Measurements from ENCODE around the gene C1orf159. TPM values are rescaled to one million over a fixed set of nuclear protein-coding genes. Genes with fewer than 3 reads are reported as not detected.

Gene C1orf159
- polyA plus RNA-seq, 2 of the 4 experiments (the other 2 are of a cell fraction) = 4.0 to 10.2 TPM

GRCh38 chr1:1072849-1073742 lies 42.8 kb downstream of the C1orf159 start:
- no peak for FAIRE-seq
- Histone ChIP-seq H3K4me3 (no peak overlapping the region), H3K4me2 (no peak overlapping the region), H3K9me3 (no peaks in the 10 kb centered on the region), H3K4me1 (peaks cover 28% of the 10 kb centered on the region), H3K27ac (peak overlapping the region in 1 of 2 experiments; percentile 63; a peak in 2 of 6 replicates)
- ATAC-seq = no peak
- TF ChIP-seq RCOR1 (IDR thresholded peaks at IDR 0.05; ENCODE audit: low read depth, low read length) (no peak), PBX3 (IDR thresholded peaks at IDR 0.05) (no peak), CHD4 (IDR thresholded peaks at IDR 0.05; ENCODE audit: borderline replicate concordance) (no peak), CTCF (IDR thresholded peaks at IDR 0.05) (no peak), FOXS1 (CRISPR knock-in tag; IDR thresholded peaks at IDR 0.05) (no peak), HEYL (CRISPR knock-in tag; IDR thresholded peaks at IDR 0.05) (no peak), HMGXB4 (CRISPR knock-in tag; IDR thresholded peaks at IDR 0.05; ENCODE audit: borderline replicate concordance) (no peak), ESRRA (IDR thresholded peaks at IDR 0.05; ENCODE audit: borderline replicate concordance, low read length) (no peak), RARB (CRISPR knock-in tag; IDR thresholded peaks at IDR 0.05) (no peak), MAFK (IDR thresholded peaks at IDR 0.05; ENCODE audit: partially characterized antibody) (no peak), CBX2 (IDR thresholded peaks at IDR 0.05; ENCODE audit: borderline replicate concordance, low read depth) (no peak), BHLHE40 (IDR thresholded peaks at IDR 0.05; ENCODE audit: low read depth, low read length) (no peak), NFE2L2 (conservative IDR thresholded peaks at IDR 0.05; ENCODE audit: low read length) (no peak), BCL3 (IDR thresholded peaks at IDR 0.05) (no peak), KDM5A (IDR thresholded peaks at IDR 0.05) (no peak), ZSCAN20 (CRISPR knock-in tag; IDR thresholded peaks at IDR 0.05) (no peak), HOXB5 (CRISPR knock-in tag; IDR thresholded peaks at IDR 0.05) (no peak)
- no peak for DNase-seq (ENCODE audit: low read depth in 1 of 2, low spot score in 1 of 2)
- POLR2A ChIA-PET = no interaction called here
- WGBS (ENCODE audit: missing lambda C conversion rate) = 74% methylated on average over 11 of the region's 28 CpGs
- CTCF ChIA-PET = interaction anchor here (1.0 to 2.0 kb wide), 3 partner anchors 9 to 57 kb away, joined by 3 to 6 read pairs (median 4); no protein-coding TSS in a partner anchor

- Histone ChIP-seq H3K4me3 (no peak overlapping the region), H3K4me1 (peaks cover 28% of the 10 kb centered on the region), H3K9me3 (no peaks in the 10 kb centered on the region), H3K4me2 (no peak overlapping the region), H3K27ac (peak overlapping the region in 1 of 2 experiments; percentile 18; a peak in 1 of 6 replicates)
- no peak for FAIRE-seq
- ChIA-PET POLR2A (no interaction called here), CTCF (interaction anchor here (1.3 to 2.0 kb wide), 3 partner anchors 8 to 70 kb away, joined by 3 to 6 read pairs (median 5); no protein-coding TSS in a partner anchor)
- no peak for DNase-seq (ENCODE audit: low read depth in 1 of 2, low spot score in 1 of 2)
- ATAC-seq = no peak
- 80% methylated on average over 10 of the region's 21 CpGs for WGBS (ENCODE audit: missing lambda C conversion rate)
- TF ChIP-seq MYC (IDR thresholded peaks at IDR 0.05; ENCODE audit: borderline replicate concordance, low read length) = no peak
- TF ChIP-seq BCL3 (IDR thresholded peaks at IDR 0.05) = no peak
- no peak for TF ChIP-seq EP300 (IDR thresholded peaks at IDR 0.05)
- TF ChIP-seq MAFK (IDR thresholded peaks at IDR 0.05; ENCODE audit: partially characterized antibody) = no peak
- no peak for TF ChIP-seq SREBF2 (IDR thresholded peaks at IDR 0.05)
- TF ChIP-seq HMGXB4 (CRISPR knock-in tag; IDR thresholded peaks at IDR 0.05; ENCODE audit: borderline replicate concordance) = no peak
- no peak for TF ChIP-seq FOSL2 (IDR thresholded peaks at IDR 0.05)
- TF ChIP-seq FOSL2 (CRISPR knock-in tag; IDR thresholded peaks at IDR 0.05) = no peak
- TF ChIP-seq BHLHE40 (IDR thresholded peaks at IDR 0.05; ENCODE audit: low read depth, low read length) = no peak
- no peak for TF ChIP-seq HOXB5 (CRISPR knock-in tag; IDR thresholded peaks at IDR 0.05)
- TF ChIP-seq HDAC2 (IDR thresholded peaks at IDR 0.05) = no peak
- no peak for TF ChIP-seq ZSCAN20 (CRISPR knock-in tag; IDR thresholded peaks at IDR 0.05)
- no peak for TF ChIP-seq NPAS2 (CRISPR knock-in tag; IDR thresholded peaks at IDR 0.05; ENCODE audit: borderline replicate concordance)
Measured at GRCh38 chr1:1072299-1072848, 43.5 kb downstream of the C1orf159 start.
